Measurements from ENCODE around the gene AQP6.

The AQP6 gene

GRCh38 chr12:49943625-49943960 is 29.2 kb upstream of the AQP6 start:
- no peak for DNase-seq (ENCODE audit: low spot score)

GRCh38 chr12:49944046-49944445 is 28.7 kb upstream of the AQP6 start:
- no peak for DNase-seq (ENCODE audit: low spot score)

- no peak for DNase-seq (ENCODE audit: low spot score)
These were observed 28.0 kb upstream of the AQP6 start for GRCh38 chr12:49944718-49945117.

GRCh38 chr12:49945394-49946080 is 27.2 kb upstream of the AQP6 start:
- DNase-seq (ENCODE audit: low spot score), result peak; percentile 97

- no peak for DNase-seq (ENCODE audit: low spot score)
These were observed 26.7 kb upstream of the AQP6 start for GRCh38 chr12:49946086-49946485.

- no peak for DNase-seq (ENCODE audit: low spot score)
These were observed 26.2 kb upstream of the AQP6 start for GRCh38 chr12:49946497-49946896.

GRCh38 chr12:49947593-49948226 is 25.0 kb upstream of the AQP6 start:
- no peak for DNase-seq (ENCODE audit: low spot score)

GRCh38 chr12:49948866-49949845 is 23.6 kb upstream of the AQP6 start:
- no peak for DNase-seq (ENCODE audit: low spot score)

GRCh38 chr12:49949866-49950265 is 22.9 kb upstream of the AQP6 start:
- DNase-seq (ENCODE audit: low spot score), result no peak

GRCh38 chr12:49950273-49951251 is 22.2 kb upstream of the AQP6 start, which contains the start of gene AQP2:
TSS of gene AQP2 (plus strand) at chr12:49950737. CDS start at chr12:49950831, 94 bp downstream.
- no peak for DNase-seq (ENCODE audit: low spot score)

GRCh38 chr12:49951411-49952240 is 21.1 kb upstream of the AQP6 start:
- no peak for DNase-seq (ENCODE audit: low spot score)

- DNase-seq (ENCODE audit: low spot score), result no peak
These were observed 20.2 kb upstream of the AQP6 start for GRCh38 chr12:49952391-49953055.

- no peak for DNase-seq (ENCODE audit: low spot score)
These were observed 19.6 kb upstream of the AQP6 start for GRCh38 chr12:49953151-49953550.

GRCh38 chr12:49953961-49954846 is 18.5 kb upstream of the AQP6 start:
- no peak for DNase-seq (ENCODE audit: low spot score)

GRCh38 chr12:49954863-49955830 is 17.6 kb upstream of the AQP6 start:
- DNase-seq (ENCODE audit: low spot score), result no peak

GRCh38 chr12:49955899-49956662 is 16.7 kb upstream of the AQP6 start:
- no peak for DNase-seq (ENCODE audit: low spot score)

Data from HuH-7.5 (cell line).